ENCODE measurements around the gene DPF3.
A peak's percentile ranks its signal among the peaks of the same experiment; 100 is the strongest.
"Not testable (repeated sequence)": the region's sequence is repeated elsewhere in the genome, so short reads cannot be mapped to it uniquely, and the experiment has no call there.

Gene DPF3

DNA sequence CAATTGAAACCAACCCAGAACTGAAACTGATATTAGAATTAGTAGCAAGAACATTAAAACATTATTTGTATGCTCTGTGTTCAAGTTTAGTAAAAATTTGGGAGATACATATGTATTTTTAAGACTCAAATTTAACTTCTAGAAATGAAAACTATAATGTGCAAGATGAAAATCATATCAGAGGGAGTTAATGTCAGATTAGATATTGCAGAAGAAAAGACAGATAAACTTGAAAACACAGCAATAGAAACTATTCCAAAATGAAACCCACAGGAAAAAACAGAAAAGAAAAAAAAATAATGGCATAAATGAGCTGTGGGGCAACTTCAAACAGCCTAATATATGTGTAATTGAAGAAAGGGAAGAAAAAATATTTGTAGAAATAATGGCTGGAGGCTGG is 134.9 kb downstream of the DPF3 start:
- no peak for DNase-seq

DNA sequence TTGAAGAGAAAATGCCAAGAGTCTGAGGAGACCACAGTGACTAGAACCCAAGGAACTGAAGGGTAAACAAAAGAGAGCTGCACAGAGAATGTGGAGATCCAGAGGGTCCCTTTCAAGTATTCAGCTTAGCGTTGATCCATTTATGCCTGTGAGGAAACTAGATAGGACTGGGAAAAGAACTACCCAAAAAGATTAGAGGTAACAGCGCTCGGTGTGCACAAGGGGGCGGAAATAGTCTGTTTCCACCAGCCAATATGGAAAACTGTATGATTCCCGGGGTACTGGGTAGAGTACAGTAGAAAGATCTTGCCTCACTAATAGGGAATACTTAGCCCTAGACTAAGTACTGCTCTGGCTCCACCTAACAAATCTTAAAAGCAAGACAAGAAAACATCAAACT is 135.5 kb downstream of the DPF3 start:
- no peak for DNase-seq

DNA sequence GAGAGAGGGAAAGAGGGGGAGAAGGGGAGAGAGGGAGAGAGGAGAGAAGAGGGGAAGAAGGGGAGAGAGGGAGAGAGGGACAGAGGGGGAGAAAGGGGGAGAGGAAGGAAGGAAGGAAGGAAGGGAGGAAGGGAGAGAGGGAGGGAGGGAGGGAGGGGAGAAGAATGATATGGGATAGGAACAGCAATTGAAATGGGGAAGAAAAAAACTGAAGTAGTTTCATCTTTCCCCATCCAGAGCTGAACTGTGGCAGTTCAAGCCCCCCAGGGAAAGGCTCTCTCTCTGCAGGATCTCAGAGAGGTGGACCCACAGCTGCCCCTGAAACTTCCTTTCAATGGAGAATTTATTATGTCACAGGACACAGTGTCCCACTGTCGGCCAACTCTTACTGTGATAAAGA is 136.9 kb downstream of the DPF3 start:
- DNase-seq: no peak

DNA sequence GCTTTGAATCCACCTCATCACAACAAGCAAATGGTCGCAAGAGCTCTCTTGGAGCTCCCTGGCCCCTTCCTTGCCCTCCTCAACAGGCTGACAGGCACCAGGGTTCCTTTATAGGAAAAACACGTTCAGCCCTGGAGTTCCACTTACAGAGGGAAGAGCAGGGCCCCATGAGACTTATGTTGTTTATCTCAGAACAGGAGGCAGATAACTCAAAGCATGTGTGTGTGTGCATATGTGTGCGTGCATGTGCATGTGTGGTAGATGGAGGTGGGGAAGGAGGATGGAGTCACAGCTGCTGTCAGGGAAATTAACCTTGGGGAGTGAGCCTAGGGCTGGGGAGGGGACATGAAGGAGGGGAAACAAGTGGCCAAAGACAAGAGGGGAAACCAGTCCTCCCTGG is 138.1 kb downstream of the DPF3 start:
- DNase-seq: no peak

DNA sequence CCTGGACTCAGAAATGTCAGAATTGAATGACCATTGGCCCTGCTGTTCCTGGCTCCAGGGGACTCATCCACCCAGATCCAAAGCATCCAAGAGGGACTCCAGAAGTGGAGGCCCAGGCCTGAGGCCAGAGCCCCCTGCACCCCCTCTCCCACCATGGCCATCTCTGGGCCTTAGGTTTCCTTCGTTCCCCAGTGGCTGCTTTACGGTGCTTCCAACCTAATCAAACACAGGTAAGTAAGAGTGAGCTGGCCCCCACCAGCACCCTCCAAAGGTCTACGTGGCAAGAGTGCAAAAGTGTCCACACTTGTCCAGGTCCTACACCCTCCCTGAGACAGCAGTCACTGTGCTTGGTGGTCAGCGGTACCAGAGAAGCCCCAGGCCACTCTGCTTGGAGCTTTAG is 139.0 kb downstream of the DPF3 start:
- DNase-seq: no peak

DNA sequence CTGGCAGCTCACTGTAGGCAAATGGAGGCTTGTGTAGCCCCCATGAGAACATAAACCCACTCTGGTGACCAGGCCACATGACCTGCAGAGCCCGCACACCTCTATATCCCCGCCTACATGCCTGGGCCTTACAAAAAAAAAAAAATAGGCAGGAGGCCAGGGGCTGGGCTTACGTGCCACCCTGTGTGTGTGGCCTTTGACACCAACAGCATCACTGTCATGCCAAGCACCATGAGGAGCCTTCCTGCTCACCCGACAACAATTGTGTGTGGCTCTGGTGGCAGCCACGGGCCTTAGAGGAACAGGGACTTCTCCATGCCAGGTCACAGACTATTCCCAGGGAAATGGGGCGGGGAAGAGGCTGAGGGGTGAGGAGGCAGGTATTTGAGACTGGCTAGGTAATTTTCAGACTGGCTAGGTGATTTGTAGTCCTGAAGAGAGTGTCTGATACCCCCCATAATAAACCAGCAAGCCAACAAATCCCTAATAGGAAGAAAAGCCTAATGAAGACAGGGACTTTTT is 140.0 kb downstream of the DPF3 start:
- no peak for DNase-seq

DNA sequence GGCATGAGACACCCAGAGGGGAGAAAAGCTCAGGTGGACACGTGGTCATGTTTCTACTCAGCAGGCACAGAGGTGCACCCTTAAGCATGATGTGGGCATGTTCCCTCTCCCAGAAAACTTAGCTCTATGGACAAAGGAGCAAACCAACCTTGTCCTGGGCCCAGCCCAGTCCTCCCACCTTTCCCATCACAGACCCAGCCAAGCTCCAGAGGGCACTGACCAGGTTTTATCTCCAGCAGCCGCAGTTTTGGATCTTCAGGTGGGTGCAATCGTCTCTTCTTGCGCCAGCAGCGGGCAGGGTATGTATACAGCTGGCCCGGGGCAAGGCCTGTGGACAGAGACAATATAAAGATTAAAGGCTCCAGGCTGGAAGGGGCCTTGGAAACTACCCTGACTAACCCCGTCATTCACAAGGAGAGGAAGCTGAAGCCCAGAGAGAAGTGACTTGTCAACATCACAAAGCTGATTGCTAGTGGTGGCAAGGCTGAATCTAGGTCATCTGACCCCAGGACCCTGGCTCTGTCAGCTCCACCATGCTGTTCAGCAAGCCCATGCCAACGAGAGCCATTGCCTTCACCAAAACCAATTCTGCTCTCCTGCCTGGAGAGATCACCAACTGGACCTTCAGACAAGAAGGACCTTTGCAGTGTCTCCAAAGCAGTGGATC is 140.7 kb downstream of the DPF3 start:
- peak in 1 of 2 donors; percentile 7 for DNase-seq

DNA sequence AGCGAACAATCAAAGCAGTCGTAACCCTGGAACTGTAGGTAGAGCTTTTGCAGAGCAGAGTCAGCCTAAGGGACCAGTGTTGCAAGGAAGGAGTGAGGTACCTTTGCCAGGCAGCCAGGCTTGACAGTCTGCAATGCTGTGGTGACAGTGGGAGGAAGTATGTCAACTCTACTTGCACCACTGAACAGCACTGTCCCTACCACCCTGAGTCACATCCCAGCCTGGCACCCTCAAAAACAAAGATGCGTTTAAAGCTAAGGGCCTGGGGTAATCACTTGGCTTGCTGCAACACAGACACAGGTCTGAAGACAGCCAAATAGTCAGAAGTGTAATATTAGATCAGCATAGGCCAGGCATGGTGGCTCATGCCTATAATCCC is 141.9 kb downstream of the DPF3 start:
- peak in 1 of 2 donors; percentile 10 for DNase-seq

DNA sequence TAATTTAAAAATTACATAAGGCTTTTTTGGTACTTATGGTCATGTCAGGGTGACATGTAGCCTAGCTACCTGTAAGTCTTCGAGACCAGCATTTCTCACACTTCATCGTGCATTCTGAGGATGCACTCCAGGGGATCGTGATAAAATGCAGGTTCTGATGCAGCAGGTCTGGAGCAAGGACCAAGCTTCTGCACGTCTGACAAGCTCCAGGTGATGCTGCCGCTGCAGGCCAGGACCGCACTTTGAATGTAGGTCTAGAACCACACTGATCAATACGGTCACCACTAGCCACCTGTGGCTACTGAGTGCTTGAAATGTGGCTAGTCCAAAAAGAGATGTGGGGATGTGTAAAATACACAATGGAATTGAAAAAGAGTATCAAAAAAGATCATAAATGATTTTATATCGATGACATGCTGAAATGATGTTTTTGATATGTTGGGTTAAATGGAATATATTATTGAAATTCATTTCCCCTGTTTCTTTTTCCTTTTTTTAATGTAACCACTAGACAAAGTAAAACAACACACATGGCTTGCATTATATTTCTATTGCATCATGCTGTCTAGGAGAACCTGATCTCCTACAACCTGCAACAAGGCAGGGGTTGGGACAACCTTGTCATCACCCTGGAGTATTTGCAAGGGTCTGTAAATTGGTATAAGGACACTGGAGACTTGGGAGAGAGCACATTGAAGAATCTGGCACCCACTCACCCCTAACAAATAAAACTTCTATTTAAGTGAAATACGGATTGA is 142.4 kb downstream of the DPF3 start:
- DNase-seq: no peak

DNA sequence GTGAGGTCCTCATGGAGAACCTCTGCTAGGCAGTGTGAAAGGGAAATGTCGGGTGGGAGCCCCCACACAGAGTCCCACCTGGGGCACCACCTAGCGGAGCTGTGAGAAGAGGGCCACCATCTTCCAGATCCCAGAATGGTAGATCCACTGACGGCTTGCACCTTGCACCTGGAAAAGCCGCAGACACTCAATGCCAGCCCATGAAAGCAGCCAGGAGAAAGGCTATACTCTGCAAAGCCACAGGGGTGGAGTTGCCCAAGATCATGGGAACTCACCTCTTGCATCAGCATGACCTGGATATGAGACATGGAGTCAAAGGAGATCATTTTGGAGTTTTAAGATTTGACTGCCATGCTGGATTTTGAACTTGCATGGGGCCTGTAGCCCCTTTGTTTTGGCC is 145.0 kb downstream of the DPF3 start:
- DNase-seq: not testable (repeated sequence)

DNA sequence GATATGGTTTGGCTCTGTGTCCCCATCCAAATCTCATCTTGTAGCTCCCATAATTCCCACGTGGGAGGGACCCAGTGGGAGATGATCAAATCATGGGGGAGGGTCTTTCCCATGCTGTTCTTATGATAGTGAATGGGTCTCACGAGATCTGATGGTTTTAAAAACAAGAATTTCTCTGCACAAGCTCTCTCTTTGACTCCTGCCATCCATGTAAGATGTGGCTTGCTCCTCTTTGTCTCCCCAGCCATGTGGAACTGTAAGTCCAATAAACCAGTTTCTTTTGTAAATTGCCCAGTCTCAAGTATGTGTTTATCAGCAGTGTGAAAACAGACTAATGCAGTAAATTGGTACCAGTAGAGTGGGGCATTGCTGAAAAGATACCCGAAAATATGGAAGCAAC is 146.2 kb downstream of the DPF3 start:
- DNase-seq: no peak

DNA sequence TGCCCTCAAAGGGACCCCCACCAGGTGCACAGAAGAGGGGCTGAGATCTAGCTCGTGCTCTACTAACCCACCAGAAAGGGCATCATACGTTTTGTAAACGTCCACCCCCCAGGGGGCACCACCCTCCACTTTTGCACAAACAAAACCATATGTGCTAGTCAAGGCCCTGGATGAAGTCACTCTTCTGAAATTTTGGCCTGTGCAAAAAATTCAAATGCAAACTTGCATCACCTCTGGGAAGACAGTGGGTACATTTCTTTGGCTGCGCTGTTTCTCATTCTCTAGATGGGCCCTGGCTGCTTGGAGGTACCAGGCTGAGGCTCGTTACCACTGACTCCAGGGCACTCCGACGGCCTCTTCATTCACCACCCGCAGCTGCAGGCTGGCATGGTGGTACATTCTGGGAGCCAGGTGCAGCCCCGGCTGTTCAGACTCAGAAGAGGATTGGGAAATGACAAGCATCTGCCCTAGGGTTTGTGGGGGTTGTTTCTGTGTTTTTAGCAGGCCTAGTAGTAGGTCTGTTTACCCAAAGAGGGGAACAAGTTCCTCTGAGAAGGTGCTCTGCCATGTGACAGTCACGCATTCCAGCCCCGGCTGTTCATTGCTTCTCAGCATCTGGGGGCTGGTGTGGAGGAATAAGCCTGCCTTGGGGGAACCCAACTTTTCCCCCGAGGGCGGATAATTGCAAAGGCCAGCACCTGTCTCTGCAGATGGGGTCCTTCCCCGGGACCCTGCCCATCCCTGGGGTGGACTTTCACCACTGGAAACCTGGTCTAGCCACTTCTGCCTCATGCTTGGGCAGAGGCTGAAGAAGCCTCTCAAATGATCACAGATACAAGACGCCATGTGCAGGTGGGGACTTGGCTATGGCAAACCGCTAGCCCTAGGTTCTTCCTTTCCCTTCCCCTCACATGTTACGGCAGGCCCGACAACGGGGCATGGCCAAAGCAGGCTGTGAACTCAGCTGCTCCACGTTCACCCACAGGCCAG is 147.6 kb downstream of the DPF3 start:
- no peak for DNase-seq

DNA sequence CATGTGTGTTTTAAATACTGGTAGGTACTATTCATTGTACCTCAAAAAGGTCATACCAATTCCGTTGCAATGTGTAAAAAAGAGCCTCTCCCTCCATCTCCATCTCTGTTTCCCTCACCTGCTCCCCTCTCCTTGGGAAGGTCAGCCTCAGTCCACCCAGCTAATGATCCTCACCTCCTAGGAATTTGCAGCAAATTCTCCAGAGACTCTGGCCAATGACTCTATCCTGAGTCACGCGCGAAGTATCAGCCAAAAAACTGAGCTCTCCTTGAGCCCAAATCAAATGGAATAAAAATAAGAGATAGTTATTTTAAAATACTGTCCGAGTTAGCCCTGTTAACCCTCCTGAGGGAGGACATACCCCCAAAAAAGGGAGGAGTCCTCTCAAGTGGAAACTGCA is 148.4 kb downstream of the DPF3 start:
- DNase-seq: no peak

DNA sequence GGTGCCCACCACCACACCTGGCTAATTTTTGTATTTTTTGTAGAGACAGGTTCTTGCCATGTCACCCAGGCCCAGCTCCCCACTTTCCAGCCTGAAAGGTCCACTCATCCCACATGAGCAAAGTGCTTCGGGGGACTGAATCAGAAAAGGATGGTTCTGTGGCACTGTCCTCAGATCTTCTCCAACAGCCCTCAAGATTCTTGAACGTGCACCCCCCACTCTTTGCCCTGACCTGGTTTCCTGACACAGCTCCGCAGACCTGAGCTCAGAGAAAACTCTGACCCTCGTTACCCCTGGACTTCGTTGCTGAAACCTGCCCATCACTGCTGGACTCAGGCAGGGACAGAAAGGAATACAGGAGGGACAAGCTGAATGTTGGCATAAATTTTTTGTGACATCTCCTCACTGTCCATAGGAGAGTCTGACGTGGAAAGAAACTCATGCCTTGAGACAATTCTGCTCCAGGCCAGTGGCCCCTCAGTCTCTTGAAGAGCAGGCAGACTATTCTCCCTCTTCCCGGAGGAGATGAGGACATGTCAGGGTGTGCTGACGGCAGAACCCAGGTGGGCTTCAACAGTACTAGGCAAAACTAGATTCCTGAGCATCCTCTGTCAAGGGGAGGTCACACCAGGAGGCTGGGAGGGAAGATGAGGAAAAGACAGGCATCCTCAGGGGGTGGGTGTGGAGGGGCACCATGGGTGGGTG is 149.3 kb downstream of the DPF3 start:
- DNase-seq: no peak

DNA sequence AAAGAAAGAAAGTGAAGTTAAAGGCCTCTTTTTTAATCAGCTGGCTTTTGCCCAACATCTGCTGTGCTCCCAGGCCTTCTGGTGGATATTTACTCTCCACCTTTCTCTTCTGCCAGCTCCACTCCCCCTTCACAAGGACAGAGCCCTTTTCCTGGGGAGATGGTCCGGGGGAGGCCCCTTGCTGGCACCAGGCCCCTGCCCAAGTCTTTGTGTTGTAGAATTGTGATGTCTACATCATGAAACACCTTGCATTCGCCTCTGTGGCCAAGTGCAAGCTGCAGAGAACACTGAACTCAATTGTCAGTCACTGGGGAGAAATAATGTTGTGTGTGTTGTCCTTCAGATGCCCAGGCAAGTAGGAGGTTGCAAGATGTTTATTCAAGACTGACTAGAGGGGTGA is 150.3 kb downstream of the DPF3 start:
- no peak for DNase-seq

DNA sequence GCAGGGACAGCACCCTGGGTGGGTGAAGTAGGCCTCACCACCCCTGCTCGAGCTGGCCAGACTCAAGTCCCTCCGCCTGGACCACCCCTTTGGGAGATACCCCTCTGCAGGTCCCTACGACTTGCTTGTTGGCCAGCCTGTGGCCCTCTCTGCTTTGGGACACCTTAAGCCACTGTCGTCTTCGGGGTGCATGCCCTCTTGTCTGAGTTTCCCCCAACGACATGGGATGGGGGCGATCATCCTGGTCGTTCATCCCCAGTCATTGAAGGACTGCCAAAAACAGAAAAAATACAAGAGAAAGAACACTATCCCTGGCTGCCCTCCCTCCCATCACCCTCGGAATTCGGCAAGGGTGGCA is 151.1 kb downstream of the DPF3 start:
- DNase-seq: no peak

DNA sequence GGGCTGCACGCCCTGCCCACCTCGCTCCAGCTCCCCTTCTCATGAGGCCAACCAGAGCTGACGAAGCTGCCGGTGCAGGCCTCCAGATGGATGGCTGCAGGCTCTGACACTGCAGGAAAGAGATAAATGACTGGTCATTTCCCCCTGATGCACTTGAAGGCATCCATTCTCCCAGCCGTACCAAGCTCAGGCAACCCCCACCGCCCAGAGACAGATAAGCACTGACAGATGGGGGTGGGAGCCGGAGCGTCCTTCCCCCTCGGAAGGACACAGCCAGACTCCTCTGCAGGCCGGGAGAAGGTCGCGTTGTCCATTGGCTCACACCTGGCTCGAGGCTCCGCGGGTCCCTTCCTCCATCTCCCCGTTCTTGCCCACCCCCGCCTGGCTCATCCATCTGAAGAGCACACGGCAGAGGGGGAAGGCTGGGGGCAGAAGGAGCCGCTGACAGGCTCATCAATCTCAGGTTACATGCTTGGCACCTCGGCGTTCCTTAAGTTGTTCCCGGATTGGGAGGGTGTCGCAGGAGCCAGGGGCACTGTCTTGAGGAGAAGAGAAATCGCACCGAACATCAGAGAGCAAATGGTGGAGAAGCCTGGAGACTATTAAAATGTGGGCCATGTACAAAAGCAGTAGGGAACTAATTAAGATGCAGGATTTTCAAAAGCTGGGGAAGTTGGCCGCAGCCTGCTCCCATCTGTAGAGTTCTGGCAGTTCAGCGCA is 151.6 kb downstream of the DPF3 start:
- DNase-seq: no peak

DNA sequence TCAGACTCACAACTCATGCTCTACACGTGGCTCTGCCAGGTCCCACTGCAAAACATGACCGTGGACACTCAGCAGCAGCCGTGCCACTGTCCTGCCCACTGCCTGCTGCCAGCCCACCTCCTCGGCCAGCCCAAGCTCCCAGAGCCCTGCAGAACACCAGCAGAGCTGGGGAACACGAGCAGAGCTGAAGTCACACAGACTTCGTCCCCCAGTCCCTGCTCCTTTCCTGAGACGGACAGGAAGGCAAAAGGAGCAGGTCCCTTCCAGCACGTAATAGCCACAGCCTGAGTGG is 152.1 kb downstream of the DPF3 start:
- DNase-seq: no peak

DNA sequence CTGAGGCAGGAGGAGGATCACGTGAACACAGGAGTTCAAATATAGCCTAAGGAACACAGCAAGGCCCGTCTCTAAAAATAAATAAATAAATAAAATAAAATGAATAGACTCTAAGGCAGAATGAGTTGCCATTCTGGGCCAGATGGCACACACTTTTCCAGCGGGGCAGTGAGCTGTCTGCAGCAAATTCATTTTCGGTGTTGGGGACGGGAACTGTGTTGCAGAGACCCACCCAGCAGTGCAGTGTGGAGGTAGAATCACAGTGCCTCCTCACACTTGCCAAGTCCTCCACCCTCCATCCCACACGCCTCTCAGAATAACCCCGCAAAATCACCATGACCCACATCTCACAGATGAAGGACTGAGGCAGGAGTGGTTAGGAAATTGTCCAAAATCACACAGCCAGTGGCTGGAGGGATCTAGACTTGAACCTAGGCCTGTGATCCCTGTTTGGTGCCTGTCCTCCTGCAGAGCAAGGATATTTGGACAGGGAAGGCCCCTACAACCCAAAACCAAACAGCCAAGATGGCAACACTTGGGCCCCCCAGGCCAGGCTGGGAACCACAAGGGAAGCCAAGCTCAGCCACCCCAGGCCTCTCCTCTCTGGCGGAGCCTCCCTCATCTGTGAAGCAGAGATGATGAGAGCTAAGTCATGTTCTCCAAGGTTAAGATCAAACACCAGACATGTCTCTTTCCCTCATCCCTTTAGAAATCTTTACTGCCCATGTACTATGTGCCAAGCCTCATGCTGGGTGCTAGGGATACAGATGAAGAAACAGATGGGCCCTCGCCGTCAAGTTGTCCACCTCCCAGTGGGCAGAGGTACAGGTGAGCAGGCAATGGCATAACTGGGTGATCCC is 152.7 kb downstream of the DPF3 start:
- no peak for DNase-seq

DNA sequence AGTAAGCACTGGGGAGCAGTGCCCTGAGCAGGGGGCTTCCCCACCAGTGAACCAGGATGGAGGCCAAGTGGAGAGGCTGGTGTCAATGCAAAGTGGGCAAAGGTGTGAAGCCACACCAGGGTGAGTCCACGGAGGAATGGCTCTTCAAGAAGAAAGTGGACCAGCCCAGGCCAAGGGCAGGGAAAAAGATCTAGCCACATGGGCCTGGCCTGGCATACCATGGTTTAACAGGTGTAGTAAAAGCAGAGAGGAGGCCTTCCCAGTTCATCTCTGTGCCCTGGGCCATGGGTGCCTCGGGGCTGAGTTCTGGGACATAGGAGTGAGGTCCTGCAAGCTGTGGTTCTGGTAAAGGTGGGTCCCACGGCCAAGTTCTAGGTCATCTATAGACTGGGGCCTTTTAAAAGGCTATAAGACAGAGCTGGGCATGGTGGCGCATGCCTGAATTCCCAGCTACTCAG is 153.4 kb downstream of the DPF3 start:
- no peak for DNase-seq

Data from inflammatory macrophage (primary cell).